ENCODE results near the gene ST6GALNAC2.

Gene ST6GALNAC2

DNA sequence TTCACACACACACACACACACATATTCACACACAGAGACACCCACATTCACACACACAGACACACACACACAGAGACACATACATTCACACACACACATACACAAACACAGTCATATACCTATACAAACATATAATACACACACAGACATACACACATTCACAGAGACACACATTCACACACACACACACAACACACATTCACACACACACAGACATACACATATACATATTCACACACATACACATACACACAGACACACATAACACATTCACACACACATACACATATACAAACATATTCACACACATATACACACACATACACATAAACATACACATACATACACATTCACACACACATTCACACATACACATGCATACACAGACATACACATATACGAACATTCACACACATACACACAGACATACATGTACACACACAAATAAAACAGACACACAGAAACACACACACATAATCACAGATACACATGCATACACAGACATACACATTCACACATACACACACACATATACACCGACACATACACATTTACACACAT lies 37.9 kb downstream of the ST6GALNAC2 start:
- no peak for DNase-seq (ENCODE audit: extremely low spot score)
- POLR2A ChIA-PET, result interaction anchor here (0.6 to 1.0 kb wide), 2 partner anchors 9 to 12 kb away, joined by 3 to 4 read pairs; no protein-coding TSS in a partner anchor
- CTCF ChIA-PET, result interaction anchor here (0.6 to 2.9 kb wide), 4 partner anchors 14 to 31 kb away, joined by 3 to 37 read pairs (median 3); no protein-coding TSS in a partner anchor
- no peak for TF ChIP-seq FOXK2 (IDR thresholded peaks at IDR 0.05)
- TF ChIP-seq HDGF (IDR thresholded peaks at IDR 0.05; ENCODE audit: borderline replicate concordance), result no peak
- peak; percentile 81; the same call in 1 of the 2 replicates for TF ChIP-seq TARDBP (IDR thresholded peaks at IDR 0.05)
- peak; percentile 66; the same call in 1 of the 2 replicates for TF ChIP-seq CTBP1 (IDR thresholded peaks at IDR 0.05; ENCODE audit: borderline replicate concordance)

- CTCF ChIA-PET, result interaction anchor here (0.6 to 2.9 kb wide), 6 partner anchors 10 to 40 kb away, joined by 3 to 37 read pairs (median 4); no protein-coding TSS in a partner anchor
- POLR2A ChIA-PET, result interaction anchor here (0.8 to 1.4 kb wide), 4 partner anchors 11 to 26 kb away, joined by 3 to 6 read pairs (median 4); no protein-coding TSS in a partner anchor
- TF ChIP-seq, protein P1, sequence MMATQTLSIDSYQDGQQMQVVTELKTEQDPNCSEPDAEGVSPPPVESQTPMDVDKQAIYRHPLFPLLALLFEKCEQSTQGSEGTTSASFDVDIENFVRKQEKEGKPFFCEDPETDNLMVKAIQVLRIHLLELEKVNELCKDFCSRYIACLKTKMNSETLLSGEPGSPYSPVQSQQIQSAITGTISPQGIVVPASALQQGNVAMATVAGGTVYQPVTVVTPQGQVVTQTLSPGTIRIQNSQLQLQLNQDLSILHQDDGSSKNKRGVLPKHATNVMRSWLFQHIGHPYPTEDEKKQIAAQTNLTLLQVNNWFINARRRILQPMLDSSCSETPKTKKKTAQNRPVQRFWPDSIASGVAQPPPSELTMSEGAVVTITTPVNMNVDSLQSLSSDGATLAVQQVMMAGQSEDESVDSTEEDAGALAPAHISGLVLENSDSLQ (IDR thresholded peaks at IDR 0.05), result peak; percentile 61
- no peak for TF ChIP-seq ELF4 (IDR thresholded peaks at IDR 0.05)
- DNase-seq (ENCODE audit: extremely low spot score), result peak; percentile 74
These were observed 38.4 kb downstream of the ST6GALNAC2 start for GRCh38 chr17:76547183-76547641.

GRCh38 chr17:76546556-76547182 lies 39.0 kb downstream of the ST6GALNAC2 start:
- TF ChIP-seq CTBP1 (IDR thresholded peaks at IDR 0.05; ENCODE audit: borderline replicate concordance), result no peak
- no peak for TF ChIP-seq HDGF (IDR thresholded peaks at IDR 0.05; ENCODE audit: borderline replicate concordance)
- TF ChIP-seq FOXM1 (IDR thresholded peaks at IDR 0.05; ENCODE audit: borderline replicate concordance), result no peak
- no peak for TF ChIP-seq ZNF384 (IDR thresholded peaks at IDR 0.05)
- TF ChIP-seq TARDBP (IDR thresholded peaks at IDR 0.05), result no peak
- no peak for TF ChIP-seq FOXK2 (IDR thresholded peaks at IDR 0.05)
- TF ChIP-seq SUZ12 (IDR thresholded peaks at IDR 0.05), result no peak
- TF ChIP-seq L3MBTL2 (conservative IDR thresholded peaks at IDR 0.05), result no peak
- no peak for TF ChIP-seq NFRKB (IDR thresholded peaks at IDR 0.05)
- TF ChIP-seq SP1 (IDR thresholded peaks at IDR 0.05), result no peak
- TF ChIP-seq BHLHE40 (IDR thresholded peaks at IDR 0.05; ENCODE audit: borderline replicate concordance), result no peak
- TF ChIP-seq LEF1 (IDR thresholded peaks at IDR 0.05; ENCODE audit: borderline replicate concordance), result no peak
- no peak for TF ChIP-seq ARNT (IDR thresholded peaks at IDR 0.05)
- no peak for TF ChIP-seq FOXA1 (IDR thresholded peaks at IDR 0.05)
- TF ChIP-seq ELF4 (IDR thresholded peaks at IDR 0.05), result no peak
- TF ChIP-seq, protein P1 (IDR thresholded peaks at IDR 0.05), result no peak
- CTCF ChIA-PET, result interaction anchor here (0.6 to 2.9 kb wide), 6 partner anchors 10 to 39 kb away, joined by 3 to 37 read pairs (median 4); no protein-coding TSS in a partner anchor
- POLR2A ChIA-PET, result interaction anchor here (0.8 to 1.4 kb wide), 5 partner anchors 11 to 125 kb away, joined by 3 to 6 read pairs (median 4); no protein-coding TSS in a partner anchor
- no peak for DNase-seq (ENCODE audit: extremely low spot score)

DNA sequence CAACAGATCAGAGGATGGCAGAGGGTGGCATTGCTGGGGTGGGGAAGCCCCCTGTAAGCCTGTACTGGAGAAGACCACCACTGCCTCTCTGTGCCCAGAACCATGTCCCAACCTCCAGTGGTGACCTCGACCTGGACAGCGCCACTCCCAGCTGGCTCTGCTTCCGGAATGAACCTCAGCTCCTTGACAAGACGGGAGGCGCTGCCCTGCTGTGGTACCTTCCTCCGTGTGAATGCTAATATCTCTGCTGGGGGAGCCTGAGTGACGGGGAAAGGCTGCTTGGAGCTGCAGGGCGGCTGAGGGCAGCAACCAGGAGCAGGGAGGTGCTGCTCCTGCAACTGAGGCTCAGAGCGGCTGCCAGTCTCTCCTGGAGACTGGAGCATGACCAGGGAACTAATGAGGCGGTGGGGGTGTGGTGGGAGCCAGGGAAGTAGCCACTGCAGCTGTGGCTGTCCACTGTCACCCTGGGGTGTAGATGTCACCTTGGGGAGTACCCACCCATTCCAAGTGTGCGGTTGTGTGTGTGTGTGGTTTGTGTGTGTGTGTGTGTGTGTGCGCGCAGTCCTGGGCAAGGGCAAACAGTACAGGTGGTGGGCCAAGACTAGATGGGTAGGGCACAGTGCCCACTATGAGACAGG lies 39.6 kb downstream of the ST6GALNAC2 start:
- TF ChIP-seq ARNT (IDR thresholded peaks at IDR 0.05) (no peak), ELF4 (IDR thresholded peaks at IDR 0.05) (no peak), BHLHE40 (IDR thresholded peaks at IDR 0.05; ENCODE audit: borderline replicate concordance) (no peak), FOXK2 (IDR thresholded peaks at IDR 0.05) (no peak), FOXM1 (IDR thresholded peaks at IDR 0.05; ENCODE audit: borderline replicate concordance) (no peak), FOXA1 (IDR thresholded peaks at IDR 0.05) (no peak), ZNF384 (IDR thresholded peaks at IDR 0.05) (no peak), CTBP1 (IDR thresholded peaks at IDR 0.05; ENCODE audit: borderline replicate concordance) (no peak), LEF1 (IDR thresholded peaks at IDR 0.05; ENCODE audit: borderline replicate concordance) (no peak), HDGF (IDR thresholded peaks at IDR 0.05; ENCODE audit: borderline replicate concordance) (no peak), TARDBP (IDR thresholded peaks at IDR 0.05) (no peak), SUZ12 (IDR thresholded peaks at IDR 0.05) (no peak), L3MBTL2 (conservative IDR thresholded peaks at IDR 0.05) (no peak), SP1 (IDR thresholded peaks at IDR 0.05) (no peak), NFRKB (IDR thresholded peaks at IDR 0.05) (no peak)
- TF ChIP-seq, protein P1 (IDR thresholded peaks at IDR 0.05), result no peak
- DNase-seq (ENCODE audit: extremely low spot score), result no peak
- CTCF ChIA-PET, result interaction anchor here (1.0 to 2.9 kb wide), 3 partner anchors 11 to 38 kb away, joined by 3 to 37 read pairs (median 6); no protein-coding TSS in a partner anchor
- POLR2A ChIA-PET, result interaction anchor here (0.9 to 2.2 kb wide), 7 partner anchors 8 to 125 kb away, joined by 3 to 12 read pairs (median 4); no protein-coding TSS in a partner anchor

DNA sequence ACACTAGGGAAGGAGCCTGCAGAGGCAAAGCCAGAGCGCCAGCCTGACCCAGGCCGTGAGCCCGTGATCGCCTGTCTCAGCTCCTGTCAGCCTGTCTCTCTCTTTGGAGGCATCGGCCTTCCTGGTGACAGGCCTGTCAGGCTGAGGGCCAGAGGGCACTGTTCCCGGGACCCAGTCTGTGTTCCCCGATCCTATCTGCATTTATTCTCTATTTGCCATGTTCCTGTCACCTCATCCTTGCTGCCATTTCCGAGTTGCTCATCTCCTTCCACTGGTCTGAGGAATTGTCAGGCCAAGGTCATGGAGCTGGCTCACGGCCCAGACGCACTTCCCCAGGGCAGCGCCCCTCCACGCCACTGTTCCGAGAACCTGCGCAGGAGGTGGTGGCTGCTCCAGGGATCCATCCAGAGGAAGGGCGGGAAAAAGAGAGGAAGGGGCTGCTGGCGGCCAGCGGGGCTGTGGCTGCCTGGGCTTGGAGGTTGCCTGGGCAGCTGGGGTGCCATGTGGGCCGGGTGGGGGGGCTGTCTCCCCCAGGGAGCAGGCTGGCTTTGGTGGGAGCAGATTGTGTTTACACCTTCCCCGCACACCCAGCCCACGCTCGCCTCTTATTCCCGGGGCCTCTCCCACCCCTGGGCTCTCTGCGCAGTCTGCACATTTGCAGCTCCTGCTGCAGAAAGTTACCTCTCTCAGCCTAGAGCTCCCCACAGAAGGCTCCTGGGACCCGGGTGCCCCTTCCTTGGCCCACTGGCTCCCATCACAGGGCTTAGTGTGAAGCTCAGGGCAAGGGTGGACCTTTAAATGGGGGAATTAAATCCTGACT lies 40.9 kb downstream of the ST6GALNAC2 start:
- ChIA-PET POLR2A (interaction anchor here (1.3 to 2.2 kb wide), 3 partner anchors 13 to 17 kb away, joined by 3 to 12 read pairs (median 7); no protein-coding TSS in a partner anchor), CTCF (interaction anchor here (0.6 to 2.9 kb wide), 4 partner anchors 21 to 137 kb away, joined by 3 to 37 read pairs (median 6); no protein-coding TSS in a partner anchor)
- TF ChIP-seq ELF4 (IDR thresholded peaks at IDR 0.05) (no peak), FOXK2 (IDR thresholded peaks at IDR 0.05) (no peak), L3MBTL2 (conservative IDR thresholded peaks at IDR 0.05) (no peak), FOXM1 (IDR thresholded peaks at IDR 0.05; ENCODE audit: borderline replicate concordance) (no peak), ZNF384 (IDR thresholded peaks at IDR 0.05) (no peak), TARDBP (IDR thresholded peaks at IDR 0.05) (no peak), HDGF (IDR thresholded peaks at IDR 0.05; ENCODE audit: borderline replicate concordance) (no peak), CTBP1 (IDR thresholded peaks at IDR 0.05; ENCODE audit: borderline replicate concordance) (no peak), ARNT (IDR thresholded peaks at IDR 0.05) (no peak), SP1 (IDR thresholded peaks at IDR 0.05) (no peak), LEF1 (IDR thresholded peaks at IDR 0.05; ENCODE audit: borderline replicate concordance) (no peak), SUZ12 (IDR thresholded peaks at IDR 0.05) (no peak), FOXA1 (IDR thresholded peaks at IDR 0.05) (no peak)
- TF ChIP-seq, protein P1 (IDR thresholded peaks at IDR 0.05), result no peak
- no peak for DNase-seq (ENCODE audit: extremely low spot score)
